A549 (cell line): ENCODE results near the gene KCNE4.

ENCODE experiments used
- BCL3 ChIP-seq: fragments of >200 bp; sonication (Bioruptor Twin); formaldehyde crosslinking; IDR thresholded peaks from 3 replicates; pipeline ENCODE4 v1.6.1; 2016
- CHD2 ChIP-seq: fragments of 150-350 bp; IDR thresholded peaks from 2 replicates; pipeline ENCODE4 v1.6.1; 2014; ENCODE audit warnings: low read length; ENCODE audit not compliant: partially characterized antibody
- CTCF ChIP-seq: fragments of >200 bp; sonication (Bioruptor Twin); formaldehyde crosslinking; IDR thresholded peaks from 3 replicates; pipeline ENCODE4 v1.5.1; 2016
- FOSL2 ChIP-seq, 2 experiments: fragments of 450-650 bp in 1 of 2; fragments of >200 bp in 1 of 2; sonication (Bioruptor Twin) in 1 of 2; formaldehyde crosslinking; IDR thresholded peaks; 2 replicates each; pipeline versions ENCODE4 v1.5.0 to v1.6.1; 2016 to 2020; ENCODE audit warnings: mild to moderate bottlenecking in 1 of 2, moderate library complexity in 1 of 2
- HDAC2 ChIP-seq: fragments of 200-600 bp; sonication (generic); IDR thresholded peaks from 2 replicates; pipeline ENCODE4 v1.6.1; 2016
- JUN ChIP-seq, 2 experiments: fragments of >200 bp; sonication (Bioruptor Twin); formaldehyde crosslinking; IDR thresholded peaks; 2 replicates in 1 of 2; 3 replicates in 1 of 2; pipeline ENCODE4 v1.6.1; 2016 to 2017
- POLR2AphosphoS2 ChIP-seq: conservative IDR thresholded peaks from 2 replicates; pipeline ENCODE4 v1.6.1; 2012; ENCODE audit warnings: low read length, improper control_type of control experiment, inconsistent platforms
- REST ChIP-seq: fragments of 200-600 bp; sonication (generic); IDR thresholded peaks from 2 replicates; pipeline ENCODE4 v1.6.1; 2016; ENCODE audit warnings: antibody characterized with exemption, mild to moderate bottlenecking, moderate library complexity
- RFX5 ChIP-seq: fragments of 450-650 bp; IDR thresholded peaks from 2 replicates; pipeline ENCODE4 v1.7.1; 2014; ENCODE audit warnings: antibody characterized with exemption, mild to moderate bottlenecking, moderate library complexity

GRCh38 chr2:223008162-223008561 lies 43.8 kb upstream of the KCNE4 start:
- TF ChIP-seq REST: no peak
- no peak for TF ChIP-seq CTCF
- no peak for TF ChIP-seq JUN (IDR thresholded peaks at IDR 0.05)
- no peak for TF ChIP-seq CHD2
- TF ChIP-seq RFX5: no peak
- no peak for TF ChIP-seq HDAC2
- TF ChIP-seq POLR2AphosphoS2: no peak
- TF ChIP-seq BCL3: no peak
- TF ChIP-seq FOSL2 (IDR thresholded peaks at IDR 0.05): no peak
- no peak for TF ChIP-seq FOSL2 (CRISPR knock-in tag; IDR thresholded peaks at IDR 0.05)
